Endothelial cell of umbilical vein (primary cell): ENCODE results near the gene MED15. TPM values are rescaled to one million over a fixed set of nuclear protein-coding genes. Genes with fewer than 3 reads are reported as not detected.

Experiments
- BruUV-seq: library from RNA; stranded (reverse); fragments of 400-500 nt; replicated peaks from 2 replicates; lab custom pipeline; 2021; lab: Mats Ljungman, UMichigan
- CTCF ChIA-PET: fragments of 300-600, 350-600 bp; sonication (Branson Sonifier 250); formaldehyde crosslinking; loops from one replicate; lab custom pipeline; 2021; ENCODE audit warnings: antibody characterized with exemption, inconsistent platforms; lab: Charles Lee
- POLR2A ChIA-PET: fragments of 300-600, 350-600 bp; sonication (Branson Sonifier 250); formaldehyde crosslinking; loops from one replicate; lab custom pipeline; 2021; ENCODE audit warnings: antibody characterized with exemption, inconsistent platforms; lab: Charles Lee
- DNase-seq: peaks from one replicate; pipeline ENCODE4 v3.0.0-alpha.2; 2011; ENCODE audit warnings: low read depth, low spot score
- FAIRE-seq: peaks from 2 replicates; lab custom pipeline; 2011; peaks lifted over from hg19 to GRCh38; lab: Jason Lieb, UNC
- H2AFZ ChIP-seq: 2 replicates; pipeline ENCODE4 v1.6.0; 2012; ENCODE audit warnings: low read depth, low read length, control low read depth, inconsistent platforms
- H3K27ac ChIP-seq: 2 replicates; pipeline ENCODE4 v1.5.1; 2011; ENCODE audit warnings: low read depth, mild to moderate bottlenecking, control low read depth, low read length, moderate library complexity; ENCODE audit not compliant: insufficient read depth
- H3K27me3 ChIP-seq, 2 experiments: 2 replicates each; pipeline versions ENCODE4 v1.6.0 to v1.6.1; 2011; ENCODE audit warnings: low read length in 2 of 2, mixed read lengths in 1 of 2; ENCODE audit not compliant: control insufficient read depth in 2 of 2, insufficient read depth in 2 of 2
- H3K36me3 ChIP-seq, 2 experiments: 2 replicates in 1 of 2; 3 replicates in 1 of 2; pipeline ENCODE4 v1.5.1; 2011; ENCODE audit warnings: low read length in 2 of 2, mild to moderate bottlenecking in 1 of 2, moderate library complexity in 1 of 2; ENCODE audit not compliant: control insufficient read depth in 2 of 2, insufficient read depth in 2 of 2; ENCODE audit errors: extremely low read depth in 1 of 2
- H3K4me1 ChIP-seq: 3 replicates; pipeline ENCODE4 v1.5.1; 2011; ENCODE audit warnings: mild to moderate bottlenecking, low read length; ENCODE audit not compliant: control insufficient read depth, insufficient read depth; ENCODE audit errors: extremely low read depth
- H3K4me2 ChIP-seq: 2 replicates; pipeline ENCODE4 v1.6.1; 2011; ENCODE audit warnings: low read length, control low read depth, mixed read lengths; ENCODE audit not compliant: insufficient read depth
- H3K4me3 ChIP-seq, 3 experiments: fragments of 200-600 bp in 1 of 3; sonication (generic), shearing (Covaris generic) in 1 of 3; replicated peaks in 1 of 3; 2 replicates each; pipeline ENCODE4 v1.5.1; 2011 to 2016; ENCODE audit warnings: control low read depth in 3 of 3, low read length in 3 of 3, mild to moderate bottlenecking in 2 of 3, inconsistent platforms in 1 of 3, low read depth in 1 of 3, moderate library complexity in 1 of 3; ENCODE audit not compliant: insufficient read depth in 1 of 3
- H3K79me2 ChIP-seq: 2 replicates; pipeline ENCODE4 v1.6.0; 2012; ENCODE audit warnings: low read length, inconsistent platforms; ENCODE audit not compliant: control insufficient read depth, insufficient read depth
- H3K9ac ChIP-seq: replicated peaks from 2 replicates; pipeline ENCODE3; 2011; ENCODE audit warnings: low read length, control low read depth; ENCODE audit not compliant: insufficient read depth; ENCODE audit errors: extremely low read depth
- H3K9me1 ChIP-seq: replicated peaks from 3 replicates; pipeline ENCODE4 v1.6.0; 2011; ENCODE audit warnings: mild to moderate bottlenecking, low read length; ENCODE audit not compliant: control insufficient read depth, insufficient read depth; ENCODE audit errors: extremely low read depth
- H3K9me3 ChIP-seq: replicated peaks from 2 replicates; pipeline ENCODE4 v1.5.1; 2012; ENCODE audit warnings: low read length, inconsistent platforms; ENCODE audit not compliant: control insufficient read depth, insufficient read depth
- H4K20me1 ChIP-seq: replicated peaks from 2 replicates; pipeline ENCODE3; 2011; ENCODE audit warnings: mild to moderate bottlenecking, low read length; ENCODE audit not compliant: control insufficient read depth, insufficient read depth; ENCODE audit errors: extremely low read depth
- CTCF ChIP-seq, 2 donors: IDR thresholded peaks; 1 replicate in 1 of 2; 2 replicates in 1 of 2; pipeline ENCODE4 v1.5.1; 2011; ENCODE audit warnings: low read length in 2 of 2, mild to moderate bottlenecking in 2 of 2, moderate library complexity in 2 of 2, control low read depth in 1 of 2, inconsistent platforms in 1 of 2, low read depth in 1 of 2; ENCODE audit not compliant: insufficient read depth in 1 of 2; ENCODE audit errors: extremely low read depth in 1 of 2
- EZH2 ChIP-seq: IDR thresholded peaks from 2 replicates; pipeline ENCODE4 v1.6.1; 2012; ENCODE audit warnings: borderline replicate concordance, low read depth, mild to moderate bottlenecking, moderate library complexity, low read length, inconsistent platforms; ENCODE audit not compliant: severe bottlenecking
- FOS ChIP-seq: IDR thresholded peaks from 2 replicates; pipeline ENCODE4 v1.6.1; 2011; ENCODE audit warnings: mild to moderate bottlenecking, low read length, moderate library complexity, borderline replicate concordance; ENCODE audit not compliant: insufficient read depth
- GATA2 ChIP-seq: IDR thresholded peaks from 2 replicates; pipeline ENCODE4 v1.7.0; 2011; ENCODE audit warnings: low read depth, mild to moderate bottlenecking, moderate library complexity, mixed read lengths, low read length; ENCODE audit not compliant: insufficient read length, insufficient read depth
- JUN ChIP-seq: IDR thresholded peaks from 2 replicates; pipeline ENCODE4 v1.6.1; 2011; ENCODE audit warnings: borderline replicate concordance, low read depth; ENCODE audit not compliant: insufficient read length, insufficient read depth
- MAX ChIP-seq: IDR thresholded peaks from 2 replicates; pipeline ENCODE4 v1.6.1; 2011; ENCODE audit not compliant: insufficient read depth, insufficient read length
- MYC ChIP-seq: IDR thresholded peaks from one replicate; pipeline ENCODE4 v1.6.1; 2011; ENCODE audit warnings: mild to moderate bottlenecking, low read depth, low read length
- POLR2A ChIP-seq: IDR thresholded peaks from 2 replicates; pipeline ENCODE4 v1.6.1; 2012; ENCODE audit warnings: low read depth, mild to moderate bottlenecking, control low read depth, low read length
- POLR2AphosphoS5 ChIP-seq: IDR thresholded peaks from 2 replicates; pipeline ENCODE4 v1.6.1; 2012; ENCODE audit warnings: low read depth, mild to moderate bottlenecking, control low read depth, low read length, moderate library complexity; ENCODE audit not compliant: insufficient read depth
- dilution Hi-C: fragments of 300-500 bp; cut with MboI; formaldehyde crosslinking; loops from one replicate; pipeline ENCODE4 v1.15.0; 2019; ENCODE audit warnings: low sequenced_read_pairs; ENCODE audit not compliant: extremely low pct_ligation_motif_present
- intact Hi-C: fragments of 100-400 bp; cut with micrococcal nuclease; formaldehyde crosslinking; loops from one replicate; pipeline ENCODE4 v1.10.0; 2022
- polyA plus RNA-seq, 4 experiments: library from polyadenylated mRNA; depleted of rRNA in 3 of 4; stranded (reverse) in 3 of 4; unstranded in 1 of 4; fragments of >200 nt; gene quantifications; 2 replicates each; pipeline versions ENCODE4 v1.2.1 to v1.2.3, GENCODE V29; 2011 to 2012; ENCODE audit warnings: missing spikeins in 1 of 4
- total RNA-seq: library from RNA; stranded (reverse); gene quantifications from 2 replicates; pipeline ENCODE4 v1.2.3, GENCODE V29; 2021

Gene MED15
- total and polyA plus RNA-seq, 2 donors (not counting 3 experiments of a cell fraction or from before 2014, with no cell fraction given) = 68.1 to 138 TPM

- H3K4me1 ChIP-seq = no peaks in the 10 kb centered on the region
- intact Hi-C loops (no loop called here), dilution Hi-C loops (no loop called here)
- no TSS peak for BruUV-seq
- H3K27me3 ChIP-seq = peaks cover 0 to 1% of the 10 kb centered on the region in 2 experiments
- H3K4me3 ChIP-seq = no peak overlapping the region
- H2AFZ ChIP-seq = no peak overlapping the region
- FAIRE-seq = no peak
- CTCF ChIA-PET = interaction anchor here (0.8 to 1.2 kb wide), 4 partner anchors 11 to 186 kb away, joined by 3 to 5 read pairs (median 4); no protein-coding TSS in a partner anchor
- H3K36me3 ChIP-seq = no peaks in the 10 kb centered on the region
- no peak overlapping the region for H3K27ac ChIP-seq
- DNase-seq = no peak
- H3K9ac ChIP-seq = no peak overlapping the region
- H4K20me1 ChIP-seq = no peaks in the 10 kb centered on the region
- no peaks in the 10 kb centered on the region for H3K9me3 ChIP-seq
- no peak overlapping the region for H3K4me2 ChIP-seq
- TF ChIP-seq FOS (no peak), CTCF (IDR thresholded peaks at IDR 0.05; ENCODE audit: extremely low read depth in 1 of 2, insufficient read depth in 1 of 2, low read depth in 1 of 2, low read length in 2 of 2) (no peak), EZH2 (no peak), POLR2AphosphoS5 (no peak), MAX (no peak), GATA2 (no peak), MYC (no peak), POLR2A (no peak), JUN (no peak)
- H3K9me1 ChIP-seq = no peaks in the 10 kb centered on the region
- POLR2A ChIA-PET = no interaction called here
- no peaks in the 10 kb centered on the region for H3K79me2 ChIP-seq
Observed at GRCh38 chr22:20604092-20604747, 96.8 kb downstream of the MED15 start.
